ENCODE data around the gene ARSG.

- TF ChIP-seq POLR2AphosphoS5 (IDR thresholded peaks at IDR 0.05) (no peak), CTCF (IDR thresholded peaks at IDR 0.05) (no peak), POLR2A (IDR thresholded peaks at IDR 0.05) (no peak)
Observed at GRCh38 chr17:68389041-68389440, 97.7 kb downstream of the ARSG start.
